Activated CD8-positive, alpha-beta T cell treated with anti-CD3 and anti-CD28 coated beads for 36 hours (primary cell): ENCODE measurements around the gene PKD1L1. TPM values are rescaled to one million over a fixed set of nuclear protein-coding genes. Genes with fewer than 3 reads are reported as not detected.

Experiments
- ATAC-seq: fragments of 200-7000 bp; cut with Tn5 transposase; one replicate; pipeline ENCODE4 v1.10.0; 2021; ENCODE audit warnings: mild to moderate bottlenecking, moderate library complexity
- CTCF ChIA-PET: fragments of 350-600 bp; sonication (Branson Sonifier 250); formaldehyde crosslinking; loops from one replicate; lab custom pipeline; 2021; ENCODE audit warnings: antibody characterized with exemption; lab: Charles Lee
- POLR2A ChIA-PET: fragments of 350-600 bp; sonication (Branson Sonifier 250); formaldehyde crosslinking; loops from one replicate; lab custom pipeline; 2021; ENCODE audit warnings: antibody characterized with exemption; lab: Charles Lee
- DNase-seq: peaks from one replicate; pipeline ENCODE4 v3.0.0-alpha.2; 2020
- H3K27ac Mint-ChIP-seq: one replicate; pipeline ENCODE4 v1.8.0; 2021; ENCODE audit warnings: mild to moderate bottlenecking, mixed read lengths
- H3K27me3 Mint-ChIP-seq: one replicate; pipeline ENCODE4 v1.8.0; 2021; ENCODE audit warnings: mixed read lengths
- H3K36me3 Mint-ChIP-seq: one replicate; pipeline ENCODE4 v1.8.0; 2021; ENCODE audit warnings: low read depth, mixed read lengths
- H3K4me1 Mint-ChIP-seq: one replicate; pipeline ENCODE4 v1.8.0; 2021; ENCODE audit warnings: low read depth, mixed read lengths
- H3K4me3 Mint-ChIP-seq: one replicate; pipeline ENCODE4 v1.8.0; 2021; ENCODE audit warnings: mild to moderate bottlenecking, moderate library complexity, mixed read lengths
- H3K9me3 Mint-ChIP-seq: one replicate; pipeline ENCODE4 v1.8.0; 2021; ENCODE audit warnings: mixed read lengths
- CTCF ChIP-seq: fragments of 200-600 bp; IDR thresholded peaks from one replicate; pipeline ENCODE4 v1.8.0; 2022; ENCODE audit warnings: antibody characterized with exemption, mild to moderate bottlenecking
- intact Hi-C: fragments of 100-400 bp; cut with micrococcal nuclease; formaldehyde crosslinking; loops from one replicate; pipeline ENCODE4 v1.10.0; 2022
- total RNA-seq, 2 experiments: library from RNA; stranded (reverse); gene quantifications; one replicate each; pipeline ENCODE4 v1.2.3, GENCODE V29; 2021

Gene PKD1L1
- total RNA-seq, 2 experiments from 2014 or later = 0.09 to 0.20 TPM

GRCh38 chr7:47915616-47915976, 32.7 kb downstream of the PKD1L1 start:
- Mint-ChIP-seq H3K36me3 (no peaks in the 10 kb centered on the region), H3K4me3 (no peak overlapping the region), H3K27ac (no peak overlapping the region), H3K27me3 (peaks cover 9% of the 10 kb centered on the region), H3K4me1 (no peaks in the 10 kb centered on the region), H3K9me3 (no peaks in the 10 kb centered on the region)
- intact Hi-C loops = no loop called here
- ChIA-PET CTCF (no interaction called here), POLR2A (no interaction called here)
- ATAC-seq = no peak
- DNase-seq = no peak
- TF ChIP-seq CTCF = no peak

GRCh38 chr7:47914717-47915615, 33.3 kb downstream of the PKD1L1 start:
- intact Hi-C loops = no loop called here

GRCh38 chr7:47912332-47912731, 35.9 kb downstream of the PKD1L1 start:
- Mint-ChIP-seq H3K9me3 (no peaks in the 10 kb centered on the region), H3K36me3 (no peaks in the 10 kb centered on the region), H3K4me1 (no peaks in the 10 kb centered on the region), H3K4me3 (no peak overlapping the region), H3K27ac (no peak overlapping the region), H3K27me3 (peaks cover 7% of the 10 kb centered on the region)
- DNase-seq = no peak
- ChIA-PET CTCF (no interaction called here), POLR2A (no interaction called here)
- intact Hi-C loops = no loop called here
- ATAC-seq = no peak
- TF ChIP-seq CTCF = no peak

More at GRCh38 chr7:47914717-47915615, 33.3 kb downstream of the PKD1L1 start:
- Mint-ChIP-seq H3K36me3 (no peaks in the 10 kb centered on the region), H3K4me1 (no peaks in the 10 kb centered on the region), H3K27me3 (peaks cover 9% of the 10 kb centered on the region), H3K27ac (no peak overlapping the region), H3K9me3 (no peaks in the 10 kb centered on the region), H3K4me3 (no peak overlapping the region)
- POLR2A ChIA-PET = no interaction called here
- TF ChIP-seq CTCF = no peak
- ATAC-seq (no peak), DNase-seq (no peak)
- CTCF ChIA-PET = no interaction called here

GRCh38 chr7:47908720-47909119, 39.5 kb downstream of the PKD1L1 start:
- ChIA-PET CTCF (interaction anchor here (1.3 kb wide), 1 partner anchor 29 kb away, joined by 3 read pairs; no protein-coding TSS in a partner anchor), POLR2A (no interaction called here)
- no peaks in the 10 kb centered on the region for H3K9me3 Mint-ChIP-seq
- no peak for DNase-seq
- H3K4me3 Mint-ChIP-seq = no peak overlapping the region
- no peak for TF ChIP-seq CTCF
- no peak overlapping the region for H3K27ac Mint-ChIP-seq
- no peaks in the 10 kb centered on the region for H3K36me3 Mint-ChIP-seq
- ATAC-seq = no peak
- intact Hi-C loops = no loop called here
- peaks cover 2% of the 10 kb centered on the region for H3K27me3 Mint-ChIP-seq
- H3K4me1 Mint-ChIP-seq = no peaks in the 10 kb centered on the region

GRCh38 chr7:47907981-47908616, 40.2 kb downstream of the PKD1L1 start:
- Mint-ChIP-seq H3K36me3 (no peaks in the 10 kb centered on the region), H3K4me3 (no peak overlapping the region), H3K27ac (no peak overlapping the region), H3K27me3 (peaks cover 2% of the 10 kb centered on the region), H3K4me1 (no peaks in the 10 kb centered on the region), H3K9me3 (no peaks in the 10 kb centered on the region)
- POLR2A ChIA-PET = no interaction called here
- ATAC-seq (no peak), DNase-seq (no peak)
- intact Hi-C loops = no loop called here
- TF ChIP-seq CTCF = no peak
- CTCF ChIA-PET = interaction anchor here (1.3 kb wide), 1 partner anchor 30 kb away, joined by 3 read pairs; no protein-coding TSS in a partner anchor
